MM.1S (cell line): Measurements from ENCODE around the gene LIMCH1.

ENCODE experiments used
- EZH2 ChIP-seq: fragments of 300-600 bp; sonication (generic); optimal IDR thresholded peaks from 2 replicates; pipeline ENCODE3; 2017; ENCODE audit warnings: low read depth, mild to moderate bottlenecking, antibody characterized with exemption, low read length, mixed read lengths
- EZH2phosphoT487 ChIP-seq: fragments of 300-600 bp; sonication (generic); IDR thresholded peaks from 2 replicates; pipeline ENCODE4 v1.6.1; 2018; ENCODE audit warnings: antibody characterized with exemption, low read length
- TF ChIP-seq, protein P1 (sequence below): fragments of 300-600 bp; sonication (generic); IDR thresholded peaks from 2 replicates; pipeline ENCODE4 v1.5.1; 2016; ENCODE audit warnings: antibody characterized with exemption, low read length, mixed read lengths

DNA sequence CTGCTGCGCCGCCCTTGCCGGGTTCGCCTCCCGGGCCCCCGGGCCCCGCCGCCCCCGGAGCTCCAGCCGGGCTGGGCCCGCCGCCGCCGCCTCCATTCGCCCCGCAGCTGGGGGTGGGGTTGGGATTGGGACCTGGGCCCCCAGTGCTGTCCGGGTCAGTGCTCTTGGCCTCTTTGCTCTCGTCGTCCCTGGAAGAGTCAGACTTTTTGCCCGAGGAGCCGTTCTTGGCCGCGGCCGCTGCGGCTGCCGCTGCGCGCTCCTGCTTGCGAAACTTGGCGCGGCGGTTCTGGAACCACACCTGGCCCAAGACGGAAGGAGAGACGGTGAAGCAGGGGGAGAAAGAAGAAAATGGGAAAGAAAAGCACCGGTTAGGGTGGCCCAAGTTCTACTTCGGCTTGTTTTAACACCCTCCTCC is 208.1 kb downstream of the LIMCH1 start:
- TF ChIP-seq, protein P1, sequence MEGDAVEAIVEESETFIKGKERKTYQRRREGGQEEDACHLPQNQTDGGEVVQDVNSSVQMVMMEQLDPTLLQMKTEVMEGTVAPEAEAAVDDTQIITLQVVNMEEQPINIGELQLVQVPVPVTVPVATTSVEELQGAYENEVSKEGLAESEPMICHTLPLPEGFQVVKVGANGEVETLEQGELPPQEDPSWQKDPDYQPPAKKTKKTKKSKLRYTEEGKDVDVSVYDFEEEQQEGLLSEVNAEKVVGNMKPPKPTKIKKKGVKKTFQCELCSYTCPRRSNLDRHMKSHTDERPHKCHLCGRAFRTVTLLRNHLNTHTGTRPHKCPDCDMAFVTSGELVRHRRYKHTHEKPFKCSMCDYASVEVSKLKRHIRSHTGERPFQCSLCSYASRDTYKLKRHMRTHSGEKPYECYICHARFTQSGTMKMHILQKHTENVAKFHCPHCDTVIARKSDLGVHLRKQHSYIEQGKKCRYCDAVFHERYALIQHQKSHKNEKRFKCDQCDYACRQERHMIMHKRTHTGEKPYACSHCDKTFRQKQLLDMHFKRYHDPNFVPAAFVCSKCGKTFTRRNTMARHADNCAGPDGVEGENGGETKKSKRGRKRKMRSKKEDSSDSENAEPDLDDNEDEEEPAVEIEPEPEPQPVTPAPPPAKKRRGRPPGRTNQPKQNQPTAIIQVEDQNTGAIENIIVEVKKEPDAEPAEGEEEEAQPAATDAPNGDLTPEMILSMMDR: no peak
- TF ChIP-seq EZH2: no peak
- no peak for TF ChIP-seq EZH2phosphoT487
